Activated CD8-positive, alpha-beta memory T cell treated with anti-CD3 and anti-CD28 coated beads, Interleukin-2, amount 50 U/mL, for 1 hour (primary cell): ENCODE results near the gene GNB5.

Experiments used
- DNase-seq: peaks from one replicate; pipeline ENCODE4 v3.0.0-alpha.2; 2020; ENCODE audit errors: extremely low read depth

The GNB5 gene

DNA sequence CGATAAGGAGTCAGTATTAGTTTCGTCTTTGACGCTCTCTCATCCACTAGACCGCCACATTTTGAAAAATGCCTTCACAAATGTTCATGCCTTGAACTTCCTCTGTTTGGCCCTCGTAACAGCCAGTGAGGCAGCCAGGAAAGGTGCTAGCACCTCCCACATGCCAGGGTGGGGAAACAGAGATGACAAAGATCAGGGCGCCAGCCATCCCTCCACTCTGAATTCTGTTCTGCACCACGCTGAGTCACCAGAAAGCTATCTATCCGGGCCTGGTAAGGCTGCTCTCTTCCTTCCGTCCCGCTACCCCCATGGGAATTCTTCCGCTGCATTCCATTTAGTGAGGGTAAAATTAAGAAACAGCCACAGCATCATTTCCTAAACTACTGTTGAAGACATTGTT is 47.3 kb downstream of the GNB5 start:
- DNase-seq, result no peak

DNA sequence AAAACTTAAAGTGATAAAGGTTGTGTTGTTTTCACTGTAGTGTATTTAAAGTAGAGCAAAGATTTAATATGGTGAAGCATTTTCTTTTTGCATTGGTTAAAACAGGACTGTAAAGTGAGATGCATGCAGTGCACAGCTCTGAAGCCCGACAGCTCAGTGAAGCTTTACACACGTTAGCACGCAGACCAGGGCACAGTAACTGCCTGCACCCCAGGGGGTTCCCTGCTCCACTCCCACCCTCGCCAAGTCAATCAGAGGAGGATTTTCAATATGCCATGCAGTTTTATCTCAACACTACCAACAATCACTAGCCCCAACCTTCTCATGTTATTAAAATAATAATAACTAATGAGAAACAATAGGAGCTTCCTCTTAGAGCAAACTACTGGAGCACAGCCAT is 50.5 kb downstream of the GNB5 start:
- DNase-seq, result no peak

GRCh38 chr15:52139599-52140462 is 51.4 kb downstream of the GNB5 start:
- DNase-seq, result peak; percentile 20

DNA sequence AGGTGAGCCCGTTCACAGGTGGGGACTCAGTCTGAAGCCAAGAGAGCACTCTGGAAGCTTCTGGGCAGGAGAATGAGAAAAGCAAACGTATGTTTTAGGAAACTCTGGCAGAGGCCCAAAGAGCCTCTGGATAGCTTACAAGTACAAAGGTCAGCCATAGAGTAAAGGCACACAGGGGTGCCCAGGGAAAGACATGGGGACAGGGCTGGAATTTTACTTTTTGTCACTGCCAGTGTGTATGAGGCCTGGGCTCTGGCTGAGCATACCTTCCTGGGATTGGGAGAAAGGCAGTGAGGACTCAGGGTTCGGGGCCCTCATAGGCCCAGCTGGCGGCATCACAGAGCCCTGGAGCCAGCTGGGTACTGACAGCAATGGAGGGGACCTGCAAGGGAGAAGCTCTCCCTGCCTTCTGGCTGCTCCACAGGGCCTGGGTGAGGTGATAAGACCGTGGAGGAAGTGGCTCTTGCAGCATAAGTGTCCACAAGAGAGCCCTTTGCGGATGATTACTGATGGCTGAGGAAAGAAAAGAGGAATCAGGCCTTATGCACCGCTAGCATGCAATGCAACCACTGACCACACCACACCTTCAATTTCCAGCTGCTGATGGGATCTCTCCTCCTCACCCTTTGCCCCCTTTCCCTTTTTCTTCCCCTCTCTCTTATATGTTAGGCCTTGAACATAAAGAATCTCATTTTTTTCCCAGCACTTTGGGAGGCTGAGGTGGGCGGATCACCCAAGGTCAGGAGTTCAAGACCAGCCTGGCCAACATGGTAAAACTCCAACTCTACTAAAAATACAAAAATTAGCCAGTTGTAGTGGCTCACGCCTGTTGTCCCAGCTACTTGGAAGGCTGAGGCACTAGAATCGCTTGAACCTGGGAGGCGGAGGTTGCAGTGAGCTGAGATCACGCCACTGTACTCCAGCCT is 53.5 kb downstream of the GNB5 start:
- DNase-seq, result no peak

DNA sequence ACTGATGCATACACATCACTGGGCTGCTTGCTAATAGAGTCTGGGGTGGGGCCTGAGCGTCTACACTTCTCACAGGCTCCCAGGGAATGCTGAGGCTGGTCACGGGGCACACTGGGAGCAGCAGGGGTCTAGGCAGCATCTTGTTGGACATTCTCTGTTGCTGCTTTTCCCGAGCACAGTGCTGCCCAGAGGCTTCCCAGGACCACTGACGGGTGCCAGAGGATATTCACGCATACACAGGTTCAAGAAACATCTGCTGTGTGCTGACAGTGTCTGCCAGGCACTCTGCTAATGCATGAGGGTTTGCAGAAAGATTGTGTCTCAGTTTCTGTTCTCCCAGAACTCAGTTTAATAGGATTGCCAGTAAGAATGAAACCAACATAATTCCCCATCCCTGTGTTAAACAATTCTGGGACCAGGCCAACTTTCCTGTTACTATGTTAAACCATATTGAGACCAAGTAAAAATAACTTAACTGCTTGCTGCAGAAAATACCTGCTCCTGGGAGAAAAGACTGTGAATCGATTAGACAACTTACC is 54.7 kb downstream of the GNB5 start:
- no peak for DNase-seq

GRCh38 chr15:52134502-52135144 is 56.6 kb downstream of the GNB5 start:
- no peak for DNase-seq

- no peak for DNase-seq
Measured at GRCh38 chr15:52133510-52134220, 57.5 kb downstream of the GNB5 start.

DNA sequence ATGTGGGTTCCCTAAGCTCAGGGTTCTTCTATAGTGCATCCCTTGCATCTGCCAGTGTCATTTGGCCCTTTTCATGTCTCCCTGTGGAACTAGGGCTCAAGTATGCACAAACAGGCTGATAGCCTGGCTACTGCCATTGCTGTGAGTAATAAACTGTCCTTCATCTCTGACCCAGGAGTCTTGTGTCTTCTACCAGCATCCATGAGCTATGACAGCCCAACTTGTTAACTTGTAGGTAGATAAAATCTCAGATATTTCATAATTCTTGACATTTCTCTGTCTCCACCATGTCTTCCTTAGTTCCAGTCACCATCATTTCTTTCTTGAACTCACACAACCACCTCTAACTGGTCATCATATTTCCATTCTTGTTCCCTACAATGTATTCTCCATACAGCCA is 59.1 kb downstream of the GNB5 start:
- DNase-seq, result no peak

GRCh38 chr15:52128568-52128967 is 62.6 kb downstream of the GNB5 start:
- DNase-seq, result no peak

- no peak for DNase-seq
Measured at GRCh38 chr15:52124270-52124880, 66.8 kb downstream of the GNB5 start.

- DNase-seq, result no peak
Measured at GRCh38 chr15:52121896-52122295, 69.3 kb downstream of the GNB5 start.

- DNase-seq, result no peak
Measured at GRCh38 chr15:52121006-52121405, 70.2 kb downstream of the GNB5 start.

GRCh38 chr15:52120488-52120887 is 70.7 kb downstream of the GNB5 start:
- no peak for DNase-seq

- DNase-seq, result no peak
Measured at GRCh38 chr15:52118969-52119749, 72.0 kb downstream of the GNB5 start.

GRCh38 chr15:52117549-52117948 is 73.6 kb downstream of the GNB5 start:
- DNase-seq, result no peak

GRCh38 chr15:52115598-52116427 is 75.4 kb downstream of the GNB5 start:
- no peak for DNase-seq

- no peak for DNase-seq
Measured at GRCh38 chr15:52114261-52115055, 76.7 kb downstream of the GNB5 start.

DNA sequence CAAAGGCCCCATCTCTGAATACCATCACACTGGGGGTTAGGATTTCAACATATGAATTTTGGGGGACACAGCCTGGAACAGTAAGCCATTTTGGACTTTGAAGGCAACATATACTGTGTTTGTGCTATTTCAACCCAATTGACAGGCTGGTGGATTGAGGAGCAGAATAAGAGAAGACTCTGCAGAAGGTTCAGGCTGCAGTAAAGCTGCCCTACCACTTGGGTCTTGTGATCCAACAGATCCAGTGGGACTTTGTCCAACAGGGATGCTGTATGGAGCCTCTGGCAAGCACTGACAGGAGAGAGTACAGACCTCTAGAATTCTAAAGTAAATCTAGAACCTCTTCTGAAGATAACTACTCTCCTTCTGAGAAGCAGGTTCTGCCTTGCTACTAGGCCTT is 77.5 kb downstream of the GNB5 start:
- DNase-seq, result no peak
